Prostate gland (tissue), 2 donors: ENCODE results near the gene ELOA. TPM values are rescaled to one million over a fixed set of nuclear protein-coding genes. Genes with fewer than 3 reads are reported as not detected.
A peak's percentile ranks its signal among the peaks of the same experiment; 100 is the strongest.

Experiments
- DNase-seq: peaks from one replicate; pipeline ENCODE4 v3.0.0-alpha.2; 2019; ENCODE audit warnings: low spot score
- H3K27ac ChIP-seq, 2 donors: fragments of 200-600 bp; sonication (generic); 2 replicates each; pipeline ENCODE4 v1.5.1; 2017 to 2019
- H3K27me3 ChIP-seq: fragments of 200-600 bp; sonication (generic); replicated peaks from 2 replicates; pipeline ENCODE4 v1.5.1; 2019; ENCODE audit not compliant: insufficient read depth
- H3K36me3 ChIP-seq, 2 donors: fragments of 200-600 bp; sonication (generic); 1 replicate in 1 of 2; 2 replicates in 1 of 2; pipeline versions ENCODE4 v1.5.1 to v1.8.1; 2017 to 2019
- H3K4me1 ChIP-seq: fragments of 200-600 bp; sonication (generic); replicated peaks from 2 replicates; pipeline ENCODE4 v1.5.1; 2019
- H3K4me3 ChIP-seq, 2 donors: fragments of 200-600 bp; sonication (generic); 2 replicates each; pipeline ENCODE4 v1.5.1; 2017 to 2019
- H3K9me3 ChIP-seq: fragments of 200-600 bp; sonication (generic); 2 replicates; pipeline ENCODE4 v1.5.1; 2017
- CTCF ChIP-seq, 4 experiments: fragments of 200-600 bp in 2 of 4; fragments of 450-650 bp in 2 of 4; sonication (generic) in 2 of 4; IDR thresholded peaks; 1 replicate in 3 of 4; 2 replicates in 1 of 4; pipeline ENCODE4 v1.5.1; 2016 to 2019; ENCODE audit warnings: antibody characterized with exemption in 4 of 4, mild to moderate bottlenecking in 2 of 4, moderate library complexity in 2 of 4
- POLR2A ChIP-seq: fragments of 450-650 bp; IDR thresholded peaks from one replicate; pipeline ENCODE4 v1.6.1; 2016; ENCODE audit warnings: antibody characterized with exemption, mild to moderate bottlenecking
- POLR2AphosphoS5 ChIP-seq: sonication (generic); formaldehyde crosslinking; IDR thresholded peaks from one replicate; pipeline ENCODE4 v1.6.1; 2017; ENCODE audit warnings: antibody characterized with exemption
- WGBS: methylation state at CpG from one replicate; pipeline ENCODE4 v1.1.5; 2018; 5-methylcytosine and 5-hydroxymethylcytosine counted together
- intact Hi-C: fragments of 100-400 bp; cut with DNase I; formaldehyde crosslinking; loops from one replicate; pipeline ENCODE4 v1.14.2; 2022
- total RNA-seq, 2 donors: library from RNA; depleted of rRNA; stranded (reverse); fragments of >200 nt; gene quantifications; one replicate each; pipeline ENCODE4 v1.1.0, GENCODE V29; 2016

Gene ELOA
- total RNA-seq, 2 donors from 2014 or later: 35.7 to 42.1 TPM

DNA sequence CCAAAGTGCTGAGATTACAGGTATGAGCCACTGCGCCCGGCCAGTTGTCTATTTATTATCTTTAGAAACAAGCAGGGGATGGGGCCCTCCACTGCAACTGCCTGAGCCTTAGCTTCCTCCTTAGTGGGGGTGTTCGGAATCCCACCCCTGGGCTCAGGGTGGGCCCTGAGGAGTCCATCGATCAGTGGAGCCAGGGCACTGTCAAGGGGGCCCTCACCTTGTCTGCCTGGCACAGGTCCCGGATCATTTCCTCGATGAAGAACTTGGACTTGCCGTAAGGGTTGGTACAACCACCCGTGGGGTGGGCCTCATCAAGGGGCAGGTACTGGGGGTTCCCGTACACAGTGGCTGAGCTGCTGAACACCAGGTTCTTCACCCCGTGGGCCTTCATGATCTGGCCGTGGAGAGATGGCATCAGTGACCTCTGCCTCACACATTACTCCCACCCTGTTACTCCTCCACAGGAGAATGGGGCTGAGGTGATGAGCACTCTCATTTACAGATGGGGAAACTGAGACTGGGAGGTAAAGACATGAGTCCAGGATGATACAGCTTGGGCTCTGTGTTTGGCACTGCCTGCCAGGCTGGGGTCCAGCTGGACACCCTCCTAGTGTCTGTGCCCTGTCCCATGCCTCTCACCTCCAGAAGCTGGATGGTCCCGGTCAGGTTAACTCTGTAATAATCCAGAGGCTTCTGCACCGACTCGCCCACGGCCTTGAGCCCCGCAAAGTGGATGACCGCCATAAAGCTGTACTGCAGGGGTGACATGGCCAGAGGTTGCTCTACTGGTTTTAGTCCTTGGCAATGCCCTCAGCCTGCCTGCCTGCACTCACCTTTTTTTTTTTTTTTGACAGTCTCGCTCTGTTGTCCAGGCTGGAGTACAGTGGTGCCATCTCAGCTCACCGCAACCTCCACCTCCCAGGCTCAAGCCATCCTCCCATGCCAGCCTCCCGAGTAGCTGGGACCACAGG, 54.5 kb downstream of the ELOA start:
- H3K4me3 ChIP-seq: no peak overlapping the region
- 77% methylated on average over 20 of the region's 20 CpGs for WGBS

DNA sequence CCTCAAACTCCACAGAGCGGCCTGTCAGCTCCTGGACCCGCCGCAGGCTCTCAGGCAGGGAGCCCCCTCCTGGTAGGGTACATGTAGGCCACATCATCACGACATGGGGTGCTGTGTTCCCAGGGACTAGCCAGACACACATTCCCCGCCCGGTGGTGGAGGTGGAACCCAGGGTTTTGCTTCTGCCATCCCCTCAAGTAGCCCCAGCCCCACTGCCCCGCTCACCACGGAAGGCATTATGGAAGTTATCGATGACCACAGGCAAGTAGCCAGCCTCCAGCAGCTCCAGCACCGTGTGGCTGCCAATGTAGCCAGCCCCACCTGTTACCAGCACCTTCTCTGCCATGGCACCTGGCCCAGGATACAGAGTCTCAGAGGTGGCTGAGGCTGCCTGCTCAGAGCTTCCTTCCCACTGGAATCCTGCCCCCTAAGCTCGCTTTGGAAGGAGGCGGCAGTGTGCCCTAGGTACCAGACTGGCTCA, 55.4 kb downstream of the ELOA start:
- Histone ChIP-seq H3K4me3 (no peak overlapping the region), H3K4me1 (peaks cover 12% of the 10 kb centered on the region), H3K9me3 (no peaks in the 10 kb centered on the region), H3K27ac (peak overlapping the region; percentile 83 to 87), H3K36me3 (no peaks in the 10 kb centered on the region), H3K27me3 (no peaks in the 10 kb centered on the region)
- no peak for TF ChIP-seq CTCF (IDR thresholded peaks at IDR 0.05)
- TF ChIP-seq POLR2AphosphoS5: no peak
- no peak for TF ChIP-seq POLR2A
- no peak for DNase-seq
- intact Hi-C loops: no loop called here
- WGBS: 81% methylated on average over 9 of the region's 12 CpGs

More for the DNA sequence above, 54.5 kb downstream of the ELOA start:
- Histone ChIP-seq H3K27me3 (no peaks in the 10 kb centered on the region), H3K9me3 (no peaks in the 10 kb centered on the region), H3K27ac (peak overlapping the region in 1 of 2 donors; percentile 83), H3K36me3 (no peaks in the 10 kb centered on the region), H3K4me1 (peaks cover 21% of the 10 kb centered on the region)
- DNase-seq: no peak
- peak; percentile 34 for TF ChIP-seq POLR2AphosphoS5
- TF ChIP-seq POLR2A: no peak
- intact Hi-C loops: no loop called here

DNA sequence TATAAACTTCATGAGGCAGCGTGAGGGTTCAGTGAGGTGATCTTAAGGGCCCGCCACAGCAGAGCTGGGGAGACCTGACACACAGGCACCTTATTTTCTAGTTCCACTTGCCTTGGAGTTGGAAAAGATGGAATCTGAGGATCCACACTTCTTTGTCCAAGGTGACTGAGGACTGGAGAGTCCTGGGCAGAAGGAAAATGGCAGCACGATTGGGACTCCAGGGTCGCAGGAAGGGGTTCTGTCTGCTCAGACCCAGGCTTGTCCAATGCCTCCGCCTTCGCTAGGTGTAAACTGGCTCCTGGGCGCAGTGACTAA, 55.9 kb downstream of the ELOA start:
- peak overlapping the region; percentile 83 to 87 for H3K27ac ChIP-seq
- no peak overlapping the region for H3K4me3 ChIP-seq
- peaks cover 12% of the 10 kb centered on the region for H3K4me1 ChIP-seq
- H3K9me3 ChIP-seq: no peaks in the 10 kb centered on the region
- H3K36me3 ChIP-seq: no peaks in the 10 kb centered on the region
- H3K27me3 ChIP-seq: no peaks in the 10 kb centered on the region
- TF ChIP-seq POLR2AphosphoS5: no peak
- TF ChIP-seq POLR2A: no peak
- TF ChIP-seq CTCF (IDR thresholded peaks at IDR 0.05): no peak
- 65% methylated on average over 7 of the region's 7 CpGs for WGBS
- no peak for DNase-seq
- intact Hi-C loops: no loop called here

GRCh38 chr1:23799570-23800399, 56.5 kb downstream of the ELOA start:
- 5% methylated on average over 36 of the region's 48 CpGs for WGBS
- Histone ChIP-seq H3K4me3 (peak overlapping the region; percentile 84 to 87), H3K36me3 (no peaks in the 10 kb centered on the region), H3K27me3 (no peaks in the 10 kb centered on the region), H3K27ac (peak overlapping the region; percentile 83 to 87), H3K9me3 (no peaks in the 10 kb centered on the region), H3K4me1 (peaks cover 12% of the 10 kb centered on the region)
- intact Hi-C loops: loop anchor here (10.0 kb wide), 1 partner anchor 225 kb away; no protein-coding TSS in a partner anchor
- TF ChIP-seq POLR2AphosphoS5: peak; percentile 47
- no peak for TF ChIP-seq CTCF (IDR thresholded peaks at IDR 0.05)
- peak; percentile 69 for TF ChIP-seq POLR2A
- DNase-seq: peak; percentile 41
